ENCODE data around the gene ITLN1.
"Not testable (repeated sequence)": the region's sequence is repeated elsewhere in the genome, so short reads cannot be mapped to it uniquely, and the experiment has no call there.

The ITLN1 gene

GRCh38 chr1:160883581-160884513, 1.1 kb downstream of the ITLN1 start:
- no peak for DNase-seq (ENCODE audit: low read depth in 3 of 3)

GRCh38 chr1:160882582-160882981, 2.4 kb downstream of the ITLN1 start:
- DNase-seq (ENCODE audit: low read depth in 3 of 3): no peak

GRCh38 chr1:160881264-160881663, 3.7 kb downstream of the ITLN1 start:
- DNase-seq (ENCODE audit: low read depth in 3 of 3): not testable (repeated sequence)

GRCh38 chr1:160880216-160880615, 4.8 kb downstream of the ITLN1 start:
- no peak for DNase-seq (ENCODE audit: low read depth in 3 of 3)

GRCh38 chr1:160879056-160879455, 5.9 kb downstream of the ITLN1 start:
- DNase-seq (ENCODE audit: low read depth in 3 of 3): no peak

- no peak for DNase-seq (ENCODE audit: low read depth in 3 of 3)
Observed at GRCh38 chr1:160877221-160877620, 7.8 kb downstream of the ITLN1 start.

- DNase-seq (ENCODE audit: low read depth in 3 of 3): no peak
Observed at GRCh38 chr1:160876311-160876710, 8.7 kb downstream of the ITLN1 start.

- DNase-seq (ENCODE audit: low read depth in 3 of 3): not testable (repeated sequence)
Observed at GRCh38 chr1:160875591-160875990, 9.4 kb downstream of the ITLN1 start.

- no peak for DNase-seq (ENCODE audit: low read depth in 3 of 3)
Observed at GRCh38 chr1:160874935-160875334, 10.0 kb downstream of the ITLN1 start.

GRCh38 chr1:160868141-160868540, 16.8 kb downstream of the ITLN1 start:
- no peak for DNase-seq (ENCODE audit: low read depth in 3 of 3)

GRCh38 chr1:160867651-160868050, 17.3 kb downstream of the ITLN1 start:
- not testable (repeated sequence) for DNase-seq (ENCODE audit: low read depth in 3 of 3)

GRCh38 chr1:160866695-160867260, 18.2 kb downstream of the ITLN1 start:
- DNase-seq (ENCODE audit: low read depth in 3 of 3): no peak

GRCh38 chr1:160866001-160866694, 18.8 kb downstream of the ITLN1 start:
- DNase-seq (ENCODE audit: low read depth in 3 of 3): no peak

- DNase-seq (ENCODE audit: low read depth in 3 of 3): no peak
Observed at GRCh38 chr1:160865337-160865736, 19.6 kb downstream of the ITLN1 start.

- no peak for DNase-seq (ENCODE audit: low read depth in 3 of 3)
Observed at GRCh38 chr1:160864173-160864572, 20.8 kb downstream of the ITLN1 start.

GRCh38 chr1:160863774-160864131, 21.2 kb downstream of the ITLN1 start:
- DNase-seq (ENCODE audit: low read depth in 3 of 3): no peak

- DNase-seq (ENCODE audit: low read depth in 3 of 3): no peak
Observed at GRCh38 chr1:160863061-160863773, 21.8 kb downstream of the ITLN1 start.

GRCh38 chr1:160862203-160863060, 22.5 kb downstream of the ITLN1 start, which contains the start of gene CD244:
Gene CD244 (minus strand): TSS chr1:160862887. CDS start chr1:160862677, 210 bp downstream.
- peak; percentile 32 to 40 (median 35) for DNase-seq (ENCODE audit: low read depth in 3 of 3)

- DNase-seq (ENCODE audit: low read depth in 3 of 3): no peak
Observed at GRCh38 chr1:160860840-160861505, 24.0 kb downstream of the ITLN1 start.

- DNase-seq (ENCODE audit: low read depth in 3 of 3): no peak
Observed at GRCh38 chr1:160859166-160859565, 25.8 kb downstream of the ITLN1 start.
